SK-N-SH treated with all-trans-retinoic acid at 6 μM for 48 hours (cell line): ENCODE measurements around the gene SIK3.

Experiments used
- ATAC-seq: fragments of 200-7000 bp; cut with Tn5 transposase; 3 replicates; pipeline ENCODE4 v1.9.1; 2020; ENCODE audit warnings: mild to moderate bottlenecking, moderate library complexity
- ARNTL ChIP-seq: fragments of 450-650 bp; formaldehyde crosslinking; IDR thresholded peaks from 2 replicates; pipeline ENCODE4 v1.5.0; 2020; ENCODE audit warnings: low read depth, mild to moderate bottlenecking, moderate library complexity, borderline replicate concordance
- CSRNP3 ChIP-seq: fragments of 250-450 bp; sonication (Bioruptor Pico); IDR thresholded peaks from 2 replicates; pipeline ENCODE4 v1.5.1; 2021; ENCODE audit warnings: mild to moderate bottlenecking, moderate library complexity
- ESRRG ChIP-seq: fragments of 250-450 bp; sonication (Bioruptor Pico); IDR thresholded peaks from 2 replicates; pipeline ENCODE4 v1.6.1; 2021; ENCODE audit warnings: mild to moderate bottlenecking
- ISL1 ChIP-seq: fragments of 250-450 bp; sonication (Bioruptor Pico); IDR thresholded peaks from 2 replicates; pipeline ENCODE4 v2.1.2; 2022; ENCODE audit warnings: mild to moderate bottlenecking, moderate library complexity
- OSR1 ChIP-seq: fragments of 250-450 bp; sonication (Bioruptor Pico); IDR thresholded peaks from 2 replicates; pipeline ENCODE4 v1.8.0; 2022; ENCODE audit warnings: moderate library complexity, mild to moderate bottlenecking, inconsistent platforms
- PATZ1 ChIP-seq: fragments of 250-450 bp; sonication (Bioruptor Pico); IDR thresholded peaks from 2 replicates; pipeline ENCODE4 v1.8.0; 2020; ENCODE audit warnings: mild to moderate bottlenecking, moderate library complexity, borderline replicate concordance
- PPARA ChIP-seq: fragments of 250-450 bp; sonication (Bioruptor Pico); IDR thresholded peaks from 2 replicates; pipeline ENCODE4 v1.5.0; 2020; ENCODE audit warnings: mild to moderate bottlenecking, borderline replicate concordance
- RARB ChIP-seq: fragments of 250-450 bp; sonication (Bioruptor Pico); IDR thresholded peaks from 2 replicates; pipeline ENCODE4 v1.8.0; 2021; ENCODE audit warnings: mild to moderate bottlenecking, moderate library complexity
- SNAI2 ChIP-seq: fragments of 250-450 bp; sonication (Bioruptor Pico); IDR thresholded peaks from 2 replicates; pipeline ENCODE4 v1.5.0; 2020; ENCODE audit warnings: mild to moderate bottlenecking, moderate library complexity
- TCF4 ChIP-seq: fragments of 250-450 bp; sonication (Bioruptor Pico); IDR thresholded peaks from 2 replicates; pipeline ENCODE4 v1.8.0; 2021; ENCODE audit warnings: mild to moderate bottlenecking, moderate library complexity, borderline replicate concordance
- TOX ChIP-seq: fragments of 250-450 bp; sonication (Bioruptor Pico); IDR thresholded peaks from 2 replicates; pipeline ENCODE4 v1.8.0; 2021; ENCODE audit warnings: mild to moderate bottlenecking, moderate library complexity, borderline replicate concordance
- ZFP30 ChIP-seq: fragments of 450-650 bp; formaldehyde crosslinking; IDR thresholded peaks from 2 replicates; pipeline ENCODE4 v1.5.0; 2022; ENCODE audit warnings: mild to moderate bottlenecking, moderate library complexity
- ZNF565 ChIP-seq: fragments of 450-650 bp; formaldehyde crosslinking; conservative IDR thresholded peaks from 2 replicates; pipeline ENCODE4 v1.5.0; 2020; ENCODE audit warnings: low read depth, mild to moderate bottlenecking, moderate library complexity
- ZNF70 ChIP-seq: fragments of 450-650 bp; formaldehyde crosslinking; IDR thresholded peaks from 2 replicates; pipeline ENCODE4 v1.5.0; 2020; ENCODE audit warnings: mild to moderate bottlenecking, moderate library complexity
- ZNF8 ChIP-seq: fragments of 450-650 bp; formaldehyde crosslinking; IDR thresholded peaks from 2 replicates; pipeline ENCODE4 v1.5.0; 2020; ENCODE audit warnings: mild to moderate bottlenecking, moderate library complexity
- TF ChIP-seq, protein P1 (sequence below): fragments of 250-450 bp; sonication (Bioruptor Pico); IDR thresholded peaks from 2 replicates; pipeline ENCODE4 v1.5.0; 2020; ENCODE audit warnings: mild to moderate bottlenecking, moderate library complexity
- TF ChIP-seq, protein P2 (sequence below): fragments of 250-450 bp; sonication (Bioruptor Pico); IDR thresholded peaks from 2 replicates; pipeline ENCODE4 v1.8.0; 2021; ENCODE audit warnings: low read depth, mild to moderate bottlenecking, moderate library complexity, borderline replicate concordance
- TF ChIP-seq, protein P3 (sequence below): fragments of 250-450 bp; sonication (Bioruptor Pico); IDR thresholded peaks from 2 replicates; pipeline ENCODE4 v1.5.1; 2020; ENCODE audit warnings: low read depth, mild to moderate bottlenecking, moderate library complexity

The SIK3 gene

GRCh38 chr11:116823031-116823843 lies 275.0 kb downstream of the SIK3 start, which contains the start of gene APOA4 (continued):
- TF ChIP-seq PATZ1: no peak
- TF ChIP-seq, protein P1, sequence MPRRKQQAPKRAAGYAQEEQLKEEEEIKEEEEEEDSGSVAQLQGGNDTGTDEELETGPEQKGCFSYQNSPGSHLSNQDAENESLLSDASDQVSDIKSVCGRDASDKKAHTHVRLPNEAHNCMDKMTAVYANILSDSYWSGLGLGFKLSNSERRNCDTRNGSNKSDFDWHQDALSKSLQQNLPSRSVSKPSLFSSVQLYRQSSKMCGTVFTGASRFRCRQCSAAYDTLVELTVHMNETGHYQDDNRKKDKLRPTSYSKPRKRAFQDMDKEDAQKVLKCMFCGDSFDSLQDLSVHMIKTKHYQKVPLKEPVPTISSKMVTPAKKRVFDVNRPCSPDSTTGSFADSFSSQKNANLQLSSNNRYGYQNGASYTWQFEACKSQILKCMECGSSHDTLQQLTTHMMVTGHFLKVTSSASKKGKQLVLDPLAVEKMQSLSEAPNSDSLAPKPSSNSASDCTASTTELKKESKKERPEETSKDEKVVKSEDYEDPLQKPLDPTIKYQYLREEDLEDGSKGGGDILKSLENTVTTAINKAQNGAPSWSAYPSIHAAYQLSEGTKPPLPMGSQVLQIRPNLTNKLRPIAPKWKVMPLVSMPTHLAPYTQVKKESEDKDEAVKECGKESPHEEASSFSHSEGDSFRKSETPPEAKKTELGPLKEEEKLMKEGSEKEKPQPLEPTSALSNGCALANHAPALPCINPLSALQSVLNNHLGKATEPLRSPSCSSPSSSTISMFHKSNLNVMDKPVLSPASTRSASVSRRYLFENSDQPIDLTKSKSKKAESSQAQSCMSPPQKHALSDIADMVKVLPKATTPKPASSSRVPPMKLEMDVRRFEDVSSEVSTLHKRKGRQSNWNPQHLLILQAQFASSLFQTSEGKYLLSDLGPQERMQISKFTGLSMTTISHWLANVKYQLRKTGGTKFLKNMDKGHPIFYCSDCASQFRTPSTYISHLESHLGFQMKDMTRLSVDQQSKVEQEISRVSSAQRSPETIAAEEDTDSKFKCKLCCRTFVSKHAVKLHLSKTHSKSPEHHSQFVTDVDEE (CRISPR knock-in tag): no peak
- TF ChIP-seq ISL1: no peak
- no peak for TF ChIP-seq ZNF565 (CRISPR knock-in tag)
- TF ChIP-seq ZNF70 (CRISPR knock-in tag): no peak

DNA sequence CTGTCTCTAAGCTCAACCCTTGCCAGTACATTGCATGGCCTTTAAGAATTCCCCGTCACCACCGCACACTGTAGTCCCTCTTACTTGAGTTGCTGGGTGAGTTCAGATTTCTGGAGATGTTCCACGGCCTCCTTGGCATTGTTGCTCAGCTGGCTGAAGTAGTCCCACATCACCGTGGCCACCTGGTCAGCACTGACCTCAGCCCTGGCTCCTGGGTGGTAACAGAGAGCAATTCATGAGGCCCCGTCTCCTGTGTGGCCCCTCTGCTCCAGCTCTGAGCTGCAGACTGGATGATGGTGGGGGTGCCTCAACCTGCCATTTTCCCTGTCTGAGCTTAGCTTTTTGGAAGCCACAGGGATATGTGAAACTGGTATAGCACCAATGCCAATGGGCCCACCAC lies 275.7 kb downstream of the SIK3 start:
- no peak for TF ChIP-seq ZNF8 (CRISPR knock-in tag)
- TF ChIP-seq OSR1 (CRISPR knock-in tag): no peak
- no peak for TF ChIP-seq CSRNP3 (CRISPR knock-in tag)
- TF ChIP-seq ZNF565 (CRISPR knock-in tag): no peak
- no peak for TF ChIP-seq ESRRG (CRISPR knock-in tag)
- no peak for TF ChIP-seq ZFP30
- TF ChIP-seq PPARA: no peak
- no peak for TF ChIP-seq TOX
- TF ChIP-seq, protein P2, sequence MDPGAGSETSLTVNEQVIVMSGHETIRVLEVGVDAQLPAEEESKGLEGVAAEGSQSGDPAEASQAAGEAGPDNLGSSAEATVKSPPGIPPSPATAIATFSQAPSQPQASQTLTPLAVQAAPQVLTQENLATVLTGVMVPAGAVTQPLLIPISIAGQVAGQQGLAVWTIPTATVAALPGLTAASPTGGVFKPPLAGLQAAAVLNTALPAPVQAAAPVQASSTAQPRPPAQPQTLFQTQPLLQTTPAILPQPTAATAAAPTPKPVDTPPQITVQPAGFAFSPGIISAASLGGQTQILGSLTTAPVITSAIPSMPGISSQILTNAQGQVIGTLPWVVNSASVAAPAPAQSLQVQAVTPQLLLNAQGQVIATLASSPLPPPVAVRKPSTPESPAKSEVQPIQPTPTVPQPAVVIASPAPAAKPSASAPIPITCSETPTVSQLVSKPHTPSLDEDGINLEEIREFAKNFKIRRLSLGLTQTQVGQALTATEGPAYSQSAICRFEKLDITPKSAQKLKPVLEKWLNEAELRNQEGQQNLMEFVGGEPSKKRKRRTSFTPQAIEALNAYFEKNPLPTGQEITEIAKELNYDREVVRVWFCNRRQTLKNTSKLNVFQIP (CRISPR knock-in tag): no peak
- TF ChIP-seq ZNF70 (CRISPR knock-in tag): no peak
- TF ChIP-seq ISL1: no peak
- TF ChIP-seq, protein P1 (CRISPR knock-in tag): no peak
- TF ChIP-seq, protein P3, sequence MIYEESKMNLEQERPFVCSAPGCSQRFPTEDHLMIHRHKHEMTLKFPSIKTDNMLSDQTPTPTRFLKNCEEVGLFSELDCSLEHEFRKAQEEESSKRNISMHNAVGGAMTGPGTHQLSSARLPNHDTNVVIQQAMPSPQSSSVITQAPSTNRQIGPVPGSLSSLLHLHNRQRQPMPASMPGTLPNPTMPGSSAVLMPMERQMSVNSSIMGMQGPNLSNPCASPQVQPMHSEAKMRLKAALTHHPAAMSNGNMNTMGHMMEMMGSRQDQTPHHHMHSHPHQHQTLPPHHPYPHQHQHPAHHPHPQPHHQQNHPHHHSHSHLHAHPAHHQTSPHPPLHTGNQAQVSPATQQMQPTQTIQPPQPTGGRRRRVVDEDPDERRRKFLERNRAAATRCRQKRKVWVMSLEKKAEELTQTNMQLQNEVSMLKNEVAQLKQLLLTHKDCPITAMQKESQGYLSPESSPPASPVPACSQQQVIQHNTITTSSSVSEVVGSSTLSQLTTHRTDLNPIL (CRISPR knock-in tag): no peak
- TF ChIP-seq TCF4 (CRISPR knock-in tag): no peak
- TF ChIP-seq ARNTL (CRISPR knock-in tag): no peak
- no peak for TF ChIP-seq SNAI2
- no peak for TF ChIP-seq RARB (CRISPR knock-in tag)
- ATAC-seq: no peak
